Adrenal gland (tissue), 5 donors: ENCODE data around the gene G3BP2.

Experiments used
- CTCF ChIP-seq, 6 experiments: fragments of 450-650 bp in 4 of 6; fragments of 200-600 bp in 2 of 6; sonication (generic) in 1 of 6; IDR thresholded peaks; 1 replicate in 5 of 6; 2 replicates in 1 of 6; pipeline versions ENCODE4 v1.5.1 to v1.8.0; 2016 to 2021; ENCODE audit warnings: antibody characterized with exemption in 6 of 6, mild to moderate bottlenecking in 2 of 6, moderate library complexity in 1 of 6
- POLR2A ChIP-seq, 2 donors: fragments of 450-650 bp; IDR thresholded peaks; one replicate each; pipeline ENCODE4 v1.6.1; 2017; ENCODE audit warnings: antibody characterized with exemption in 2 of 2, mild to moderate bottlenecking in 2 of 2, moderate library complexity in 1 of 2
- donor health status: DM: no; HTN: no; CAD: no.

- TF ChIP-seq POLR2A (IDR thresholded peaks at IDR 0.05) (no peak), CTCF (IDR thresholded peaks at IDR 0.05) (no peak)
These were observed 39.4 kb downstream of the G3BP2 start for GRCh38 chr4:75633846-75634245.
